HG03097 (cell line): ENCODE results near the gene ANKMY2.
"Not testable (repeated sequence)": the region's sequence is repeated elsewhere in the genome, so short reads cannot be mapped to it uniquely, and the experiment has no call there.

Experiments used
- ATAC-seq: cut with Tn5 transposase; IDR thresholded peaks from one replicate; pipeline ENCODE4 v1.9.1; 2021; ENCODE audit not compliant: unreplicated experiment, low FRiP score

The ANKMY2 gene

DNA sequence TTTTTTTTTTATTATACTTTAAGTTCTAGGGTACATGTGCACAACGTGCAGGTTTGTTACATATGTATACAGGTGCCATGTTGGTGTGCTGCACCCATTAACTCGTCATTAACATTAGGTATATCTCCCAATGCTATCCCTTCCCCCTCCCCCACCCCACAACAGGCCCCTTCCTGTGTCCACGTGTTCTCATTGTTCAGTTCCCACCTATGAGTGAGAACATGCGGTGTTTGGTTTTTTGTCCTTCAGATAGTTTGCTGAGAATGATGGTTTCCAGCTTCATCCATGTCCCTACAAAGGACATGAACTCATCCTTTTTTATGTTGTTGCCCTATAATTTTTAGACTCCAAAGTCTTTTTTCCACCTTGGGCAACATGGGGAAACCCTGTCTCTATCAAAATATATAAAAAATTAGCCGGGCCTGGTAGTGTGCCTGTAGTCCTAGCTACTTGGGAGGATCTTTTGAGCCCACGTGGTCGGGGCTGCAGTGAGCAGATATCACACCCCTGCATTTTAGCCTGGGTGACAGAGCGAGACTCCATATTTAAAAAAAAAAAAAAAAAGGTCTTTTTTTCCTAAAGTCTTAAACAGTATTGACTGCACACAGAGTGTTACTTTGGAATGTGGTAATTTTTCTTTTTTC, 14.4 kb upstream of the ANKMY2 start:
- ATAC-seq: not testable (repeated sequence)

DNA sequence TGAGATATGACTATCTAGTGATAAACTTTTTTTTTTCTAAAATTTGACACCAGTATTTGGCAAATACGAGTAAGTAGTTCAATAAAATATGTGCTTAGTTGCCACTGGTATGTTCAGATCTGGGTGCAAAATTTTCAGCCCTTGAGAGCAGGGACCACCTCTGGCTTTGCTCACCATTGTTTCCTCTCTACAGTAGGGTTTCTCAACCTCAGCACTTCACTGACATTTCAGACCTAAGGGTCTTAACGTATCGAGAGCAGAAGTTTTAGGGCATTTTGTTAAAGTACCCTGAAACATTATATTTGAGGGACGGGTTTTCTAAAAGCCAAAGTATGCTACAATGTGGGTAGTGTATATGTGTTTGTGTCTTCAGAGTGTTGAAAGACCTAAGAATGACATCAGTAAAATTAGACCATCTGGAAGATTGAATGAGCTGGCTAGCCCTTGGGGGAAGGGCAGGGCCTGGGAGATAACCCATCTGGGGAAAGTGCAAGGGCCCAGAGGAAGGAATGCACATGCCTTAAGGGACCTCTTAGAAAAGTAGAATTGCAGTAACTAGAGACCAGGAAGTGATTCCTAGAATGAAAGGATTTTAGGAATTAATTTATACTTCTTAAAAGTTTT, 12.2 kb upstream of the ANKMY2 start:
- no peak for ATAC-seq

DNA sequence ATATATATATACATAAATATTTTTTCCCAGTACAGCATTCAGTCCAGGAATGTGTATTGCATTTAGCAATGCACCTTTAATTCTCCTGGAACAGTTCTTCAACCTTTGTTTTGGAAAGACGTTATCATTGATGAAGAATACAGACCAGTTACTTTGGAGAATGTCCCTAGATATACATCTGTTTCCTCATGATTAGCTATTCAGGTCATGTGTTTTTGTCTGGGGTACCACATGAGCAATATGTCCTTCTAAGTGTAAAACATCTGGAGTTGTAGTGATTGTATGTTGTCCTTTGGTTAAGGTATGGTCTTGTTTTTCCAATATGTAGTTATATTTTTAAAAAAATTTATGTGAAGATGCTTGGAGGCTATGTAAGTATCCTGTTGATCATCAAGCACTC, 10.6 kb upstream of the ANKMY2 start:
- no peak for ATAC-seq

DNA sequence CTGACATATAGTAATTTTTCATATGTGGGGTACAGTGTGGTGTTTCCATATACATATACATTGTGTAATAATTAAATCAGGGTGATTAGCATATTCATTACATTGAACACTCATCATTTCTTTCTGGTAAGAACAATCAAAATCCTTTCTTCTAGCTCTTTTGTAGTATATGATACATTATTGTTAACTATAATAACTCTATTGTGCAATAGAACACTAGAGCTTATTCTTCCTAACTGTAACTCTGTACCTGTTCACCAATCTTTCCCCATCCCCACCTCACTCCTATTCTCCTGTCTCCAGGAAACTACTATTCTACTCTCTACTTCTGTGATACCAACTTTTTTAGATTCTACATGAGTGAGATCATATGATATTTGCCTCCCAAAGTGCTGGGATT, 9.8 kb upstream of the ANKMY2 start:
- no peak for ATAC-seq

DNA sequence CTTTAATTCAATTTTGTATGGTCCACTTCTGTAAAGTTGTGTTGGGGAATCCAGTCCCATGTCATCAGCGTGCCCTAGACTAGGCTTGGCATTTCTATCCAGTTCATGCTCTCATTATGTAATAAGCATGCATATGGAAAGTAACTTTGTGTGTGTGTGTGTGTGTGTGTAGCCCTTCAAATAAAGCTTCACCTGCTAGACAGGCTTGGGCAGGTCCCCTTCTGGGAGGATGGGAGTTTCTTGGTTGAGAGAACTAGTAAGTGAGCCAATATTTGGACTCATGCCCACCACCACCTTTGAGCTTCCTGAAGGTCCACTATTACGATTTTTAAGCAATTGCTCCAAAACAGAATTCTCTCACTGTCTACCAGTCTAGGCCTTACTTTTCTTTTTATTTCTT, 7.3 kb upstream of the ANKMY2 start:
- no peak for ATAC-seq

DNA sequence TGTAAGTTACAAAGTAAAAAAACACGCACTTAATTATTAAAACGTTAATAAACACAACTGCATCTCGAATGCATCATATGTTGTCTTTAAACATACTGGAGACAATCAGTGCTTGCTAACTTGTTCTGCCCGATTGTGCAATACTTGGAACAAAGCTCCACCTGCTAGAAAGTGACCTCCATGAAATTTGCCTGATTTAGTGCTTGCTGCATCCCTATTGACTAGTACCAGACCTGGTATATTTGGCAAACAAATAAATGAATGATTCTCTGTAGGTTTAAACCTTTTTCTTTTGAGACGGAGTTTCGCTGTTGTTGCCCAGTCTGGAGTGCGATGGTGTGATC, 6.7 kb upstream of the ANKMY2 start:
- ATAC-seq: no peak

DNA sequence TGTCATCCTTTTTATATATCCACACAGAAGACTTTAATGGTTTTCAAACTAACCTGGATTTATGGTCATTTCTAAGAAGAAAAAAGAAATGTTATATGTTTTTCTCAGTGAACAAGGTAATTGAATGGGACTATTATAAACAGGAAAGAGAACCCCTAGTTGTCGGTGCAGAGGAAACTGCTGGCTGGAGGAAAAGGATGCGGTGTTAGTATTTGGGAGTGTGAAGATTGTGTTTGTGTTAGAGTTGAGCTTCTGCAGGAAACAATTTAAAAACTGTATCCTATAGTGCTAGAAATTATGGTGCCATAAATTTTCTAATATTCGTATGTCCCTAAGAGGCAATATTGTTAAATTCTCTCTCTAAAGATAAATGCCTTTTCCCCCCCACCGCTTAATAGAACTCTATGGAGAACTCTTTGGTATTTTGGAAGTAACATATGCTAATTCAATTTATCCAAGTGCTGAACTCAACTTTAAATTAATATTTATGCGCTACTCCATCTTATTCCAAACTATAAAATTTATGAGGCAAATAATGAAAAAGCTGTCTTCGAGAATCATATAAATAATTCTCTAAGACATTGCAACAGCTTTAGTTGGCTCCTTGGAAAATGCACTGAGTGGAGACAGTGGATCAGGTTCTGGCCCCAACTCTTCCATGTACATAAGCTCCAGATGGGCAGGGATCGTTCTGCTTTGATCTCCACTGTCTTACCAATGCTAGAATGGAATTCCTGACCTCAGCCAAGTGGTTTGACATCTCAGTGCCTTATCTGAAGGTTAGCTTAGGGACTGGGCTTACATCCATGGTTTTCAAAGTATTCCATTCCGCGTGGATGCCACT, 6.1 kb upstream of the ANKMY2 start:
- ATAC-seq: no peak

DNA sequence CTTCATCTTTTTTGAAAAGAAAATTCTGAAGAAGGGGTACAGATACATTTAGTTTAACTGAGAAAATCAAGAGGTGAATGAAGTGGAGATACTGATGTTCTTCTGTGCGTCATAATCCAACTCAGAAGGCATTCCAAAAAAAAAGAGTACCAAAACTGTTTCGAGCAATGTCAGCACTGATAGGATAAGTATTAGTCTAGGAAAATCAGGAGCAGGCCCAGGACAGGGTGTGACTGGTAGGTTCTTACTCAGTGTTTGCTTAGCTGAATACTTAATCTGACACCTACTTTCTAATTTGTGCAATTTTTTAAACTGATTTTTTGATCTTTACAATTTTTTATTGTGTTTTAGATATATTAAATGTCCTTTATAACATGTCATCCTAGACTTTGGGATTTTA, 4.7 kb upstream of the ANKMY2 start:
- ATAC-seq: no peak

DNA sequence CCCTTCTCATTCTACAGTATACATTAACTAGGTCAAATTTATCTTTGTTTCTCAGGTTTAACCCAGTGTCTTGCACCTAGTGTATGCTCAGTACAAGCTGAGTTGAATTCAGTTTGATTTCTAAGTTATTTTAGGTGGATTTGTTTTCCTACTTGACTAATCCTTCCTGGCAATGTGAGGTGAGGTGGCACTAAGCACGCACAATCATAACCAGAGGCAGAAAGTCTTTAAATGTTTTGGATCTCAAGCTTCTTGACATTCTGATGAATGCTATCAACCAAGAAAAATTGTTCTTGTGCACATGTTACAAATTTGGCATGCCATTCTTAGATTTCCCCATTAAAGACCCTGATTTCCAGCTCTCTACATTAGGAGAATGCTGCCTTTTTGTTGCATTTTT, 3.6 kb upstream of the ANKMY2 start:
- no peak for ATAC-seq

DNA sequence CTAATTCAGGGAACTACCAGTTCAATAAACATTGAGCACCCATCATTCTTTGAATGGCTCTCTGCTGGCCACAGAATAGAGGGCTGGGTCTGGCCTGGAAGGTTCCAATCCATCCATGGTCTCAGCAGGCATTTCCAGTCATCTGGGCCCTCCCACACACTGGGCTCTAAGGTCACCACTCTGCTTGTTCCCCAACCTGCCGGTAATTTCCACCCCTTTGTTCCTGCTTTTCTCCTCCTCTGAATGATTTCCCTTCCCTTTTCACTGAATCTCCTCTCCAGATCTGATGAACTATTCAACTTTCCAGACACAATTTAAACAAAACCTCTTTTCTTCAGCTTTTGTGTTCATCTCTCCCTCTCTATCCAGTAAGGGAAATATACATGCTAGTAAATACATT, 3.0 kb upstream of the ANKMY2 start:
- no peak for ATAC-seq

DNA sequence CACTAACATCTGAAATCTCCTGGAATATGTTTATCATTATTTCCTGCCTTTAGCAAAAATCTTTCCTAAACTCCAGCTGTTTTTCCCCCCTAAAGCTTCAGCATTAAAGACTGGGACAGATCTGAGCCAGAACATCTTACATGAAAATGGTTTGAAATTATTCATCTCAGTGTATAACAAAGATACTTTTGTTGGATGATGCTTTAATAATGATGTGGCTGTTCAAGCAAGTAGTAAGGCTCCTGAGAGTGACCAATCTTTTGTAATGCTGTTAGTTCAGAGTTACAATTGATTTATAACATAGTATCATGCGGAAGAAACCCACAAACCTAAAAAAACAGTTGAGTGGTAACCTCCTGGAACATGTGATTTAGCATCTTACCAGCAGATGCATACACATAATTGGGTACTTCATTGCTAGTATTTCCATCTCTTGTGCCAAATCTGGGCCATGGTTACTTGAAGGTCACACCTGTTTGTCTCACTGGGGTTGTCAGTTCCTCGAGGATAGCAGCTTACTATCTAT, 1.9 kb upstream of the ANKMY2 start:
- ATAC-seq: no peak

DNA sequence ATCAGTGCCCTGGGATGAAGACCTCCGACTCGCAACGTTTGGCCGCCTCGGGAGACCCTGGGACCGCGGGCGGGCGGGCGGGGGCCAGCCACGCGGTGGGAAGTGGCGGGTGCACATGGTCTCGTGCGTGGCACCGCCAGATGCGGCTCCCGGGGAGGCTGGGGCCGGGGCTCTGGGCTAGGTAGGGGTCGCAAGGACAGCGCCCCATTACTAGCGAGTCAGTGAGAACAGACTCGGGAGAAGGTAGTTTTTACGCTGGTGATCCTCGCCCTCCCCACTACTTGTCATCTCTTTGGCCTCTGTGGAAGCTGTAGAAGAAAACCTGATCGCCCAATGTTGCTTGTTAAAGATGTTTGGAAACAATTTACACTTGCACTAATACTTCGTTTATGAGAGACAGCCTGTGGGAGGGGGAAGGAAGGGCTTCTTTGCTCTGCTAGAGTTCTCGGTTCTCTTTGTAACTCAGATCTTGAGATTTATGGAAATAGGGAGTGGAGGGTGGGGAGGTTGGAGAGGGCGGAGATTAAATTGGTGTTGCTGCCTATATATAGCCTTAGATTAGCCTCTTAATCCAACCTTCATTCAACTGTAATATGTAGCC, 1.0 kb upstream of the ANKMY2 start:
- no peak for ATAC-seq

DNA sequence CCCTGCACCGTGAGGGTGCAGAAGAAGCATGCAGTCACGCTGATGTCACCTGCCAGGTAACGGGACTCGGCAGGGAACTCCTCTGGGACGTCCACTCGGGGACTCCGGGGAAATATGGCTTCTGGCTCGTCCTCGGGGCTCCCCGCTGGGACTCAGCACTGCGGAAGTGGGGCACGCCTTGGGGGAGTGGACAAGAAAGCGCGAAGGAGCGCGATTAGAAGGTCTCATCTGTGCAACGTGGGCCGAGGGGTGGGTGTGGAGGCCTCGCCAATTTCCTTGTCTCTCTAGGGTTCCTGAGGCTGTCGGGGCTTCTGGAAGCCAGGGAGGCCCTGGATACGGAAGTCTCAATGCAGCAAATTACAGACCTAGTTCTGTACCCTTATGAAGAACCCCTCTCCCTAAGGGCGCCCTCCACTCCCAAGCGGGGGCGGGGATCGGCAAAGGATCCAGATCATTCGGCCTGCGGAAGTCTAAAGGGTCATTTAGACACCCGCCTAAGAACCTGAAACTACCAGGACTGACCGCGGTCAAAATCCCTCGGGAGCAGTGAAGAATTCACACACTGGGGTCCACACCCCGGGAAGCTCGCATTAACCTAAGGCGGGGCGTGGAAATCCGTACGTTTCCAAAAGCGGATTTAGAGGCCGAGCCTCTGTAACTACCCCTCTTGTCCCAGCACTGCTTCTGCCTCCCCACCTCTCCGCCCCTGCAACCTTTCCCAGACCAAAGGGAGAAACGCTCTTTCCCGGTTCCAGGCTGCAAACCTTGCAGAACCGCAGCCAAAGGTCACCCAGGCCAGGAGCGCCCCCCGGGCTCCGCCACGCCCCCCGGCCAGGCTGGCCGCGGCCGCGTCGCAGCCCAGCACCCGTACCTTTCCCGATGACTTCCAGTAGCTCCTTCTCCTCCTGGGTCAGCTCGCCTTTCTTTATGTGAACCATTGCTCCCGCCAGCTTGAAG, 640 bp downstream of the ANKMY2 start:
- no peak for ATAC-seq

DNA sequence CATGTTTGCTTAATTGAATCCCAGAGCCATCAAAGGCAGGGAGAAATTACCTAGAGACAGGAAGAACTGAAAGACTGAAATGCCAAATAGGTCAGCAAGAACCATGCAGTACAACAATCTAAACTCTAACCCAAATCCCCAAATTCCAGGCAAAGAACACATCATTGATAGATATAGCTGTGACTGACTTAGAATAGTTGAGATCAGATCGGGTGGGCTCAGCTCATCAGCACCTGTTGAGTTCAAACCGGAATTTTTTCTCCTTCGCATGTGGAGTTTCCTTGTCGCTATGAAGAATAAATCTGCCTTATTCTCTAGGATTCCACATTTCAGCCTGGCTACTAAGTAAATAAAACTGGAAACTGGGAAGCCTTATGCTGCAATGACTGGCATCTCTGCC, 1.4 kb downstream of the ANKMY2 start:
- no peak for ATAC-seq

DNA sequence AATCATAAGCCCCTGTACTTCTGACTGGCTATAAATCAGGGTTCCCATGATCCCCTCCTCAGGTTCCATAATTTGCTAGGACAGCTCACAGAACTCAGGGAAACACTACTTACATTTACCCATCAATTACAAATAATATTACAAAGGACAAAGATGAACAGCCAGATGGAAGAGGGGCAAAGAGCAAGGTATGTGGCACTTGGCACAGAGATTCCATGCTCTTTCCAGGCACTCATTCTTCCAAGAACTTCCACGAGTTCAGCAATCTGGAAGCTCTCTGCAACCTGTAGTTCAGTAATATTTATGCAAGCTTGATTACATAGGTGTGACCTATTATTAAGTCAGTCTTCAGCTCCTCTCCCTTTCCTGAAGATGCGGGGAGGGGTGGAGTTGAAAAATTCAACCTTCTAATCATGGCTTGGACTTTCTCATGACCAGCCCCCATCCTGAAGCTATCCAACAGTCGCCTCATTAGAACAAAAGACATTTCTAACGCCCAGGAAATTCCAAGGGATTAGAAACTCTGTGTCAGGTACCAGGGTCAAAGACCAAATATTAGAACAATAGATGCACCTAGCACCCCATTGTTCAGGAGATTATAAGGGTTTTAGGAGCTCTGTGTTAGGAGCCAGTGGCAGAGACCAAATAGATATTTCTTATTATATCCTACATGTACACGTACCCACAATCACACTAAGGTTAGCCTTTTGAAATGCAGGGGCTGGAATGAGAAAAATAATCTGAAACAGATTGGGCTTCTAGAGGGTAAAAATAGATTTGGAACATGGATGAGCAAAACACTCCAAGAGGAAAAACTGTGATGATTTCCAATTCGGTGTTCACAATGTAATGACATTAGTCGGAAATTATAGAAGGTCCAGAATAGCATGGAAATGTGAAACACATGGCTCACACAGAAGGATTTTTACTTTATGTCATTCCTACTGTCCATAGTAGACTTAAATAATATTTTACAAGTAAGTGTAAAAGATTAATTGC, 7.0 kb downstream of the ANKMY2 start:
- no peak for ATAC-seq

DNA sequence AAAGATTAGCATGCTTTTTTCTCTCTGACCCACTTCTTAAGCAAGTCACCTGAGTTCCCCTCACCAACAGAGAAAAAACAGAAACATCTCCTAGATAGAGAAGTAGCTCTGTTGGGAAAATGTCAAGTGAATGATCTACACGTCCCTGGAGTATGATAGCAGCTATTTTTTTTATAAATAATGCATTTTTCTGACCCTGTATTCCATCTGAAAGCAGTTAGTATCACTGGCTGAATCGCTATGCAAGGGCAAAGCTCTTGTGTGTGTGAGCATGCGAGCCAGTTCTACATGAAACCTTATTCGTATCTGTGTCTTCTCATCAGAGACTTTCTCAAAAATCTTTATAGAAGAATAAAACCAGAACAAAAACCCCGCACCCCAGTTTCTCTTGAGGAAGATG, 8.2 kb downstream of the ANKMY2 start:
- no peak for ATAC-seq

DNA sequence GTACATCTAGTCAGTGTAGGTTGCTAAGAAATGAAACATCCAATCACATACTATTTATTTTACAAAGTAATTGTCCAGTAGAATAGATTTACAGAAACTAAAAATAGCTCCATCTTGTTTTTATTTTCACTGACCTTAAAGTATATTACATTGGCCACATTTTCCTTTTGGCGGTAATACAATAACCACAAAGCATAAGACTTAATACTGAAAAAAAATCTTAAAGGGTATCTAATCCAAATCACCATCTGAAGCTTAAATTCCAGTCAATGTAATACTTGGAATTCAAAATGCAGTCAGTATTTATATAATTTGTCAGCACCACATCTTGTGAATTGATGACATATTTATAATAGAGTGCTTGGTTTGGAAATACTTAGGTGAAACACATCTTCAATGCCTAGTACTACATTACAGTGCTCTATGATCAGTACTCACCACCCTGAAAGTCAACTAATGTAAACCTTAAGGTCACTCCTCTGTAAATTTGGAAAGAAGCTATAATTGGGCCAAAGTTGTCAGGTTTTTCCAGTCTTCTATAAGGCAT, 8.9 kb downstream of the ANKMY2 start:
- ATAC-seq: no peak

DNA sequence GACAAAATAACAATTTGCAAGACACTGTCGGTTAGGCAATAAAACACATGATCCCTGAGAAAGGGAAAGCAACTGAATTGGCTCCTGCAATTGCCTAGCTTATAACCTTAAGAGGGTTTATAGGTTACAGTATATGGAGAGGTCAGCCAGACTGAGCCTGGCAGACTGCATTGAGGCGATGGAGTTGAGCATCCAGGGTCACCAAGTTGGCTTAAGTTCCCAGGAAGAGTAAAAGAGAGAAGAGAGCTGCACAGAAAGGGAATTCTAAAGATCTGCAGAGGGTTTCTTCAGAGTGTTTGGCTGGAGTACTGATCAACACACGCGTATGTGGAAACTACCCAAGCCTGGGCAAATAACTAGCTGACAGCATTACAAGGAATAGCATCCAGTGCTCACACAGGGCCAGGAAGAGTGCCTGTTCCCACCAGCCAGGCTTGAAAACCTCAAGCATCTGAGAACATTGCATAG, 11.2 kb downstream of the ANKMY2 start:
- no peak for ATAC-seq

DNA sequence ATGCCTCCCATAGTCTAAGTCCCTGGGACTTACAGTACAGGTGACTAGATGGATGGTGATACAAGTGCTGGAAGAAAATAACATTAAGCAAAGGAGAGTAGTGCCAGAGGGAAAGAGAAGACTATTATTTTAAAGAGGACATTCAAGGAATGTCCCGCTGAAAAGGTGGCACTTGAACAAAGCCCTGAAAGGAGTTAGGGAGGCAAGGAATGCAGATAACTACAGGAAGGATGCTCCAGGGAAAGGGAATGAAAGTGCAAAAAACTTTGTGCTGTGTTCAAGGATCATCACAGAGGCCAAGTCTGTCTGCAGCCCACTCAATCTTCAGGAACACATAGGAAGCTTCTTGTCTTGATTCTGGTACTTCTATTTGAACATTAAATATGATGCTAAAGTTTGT, 14.9 kb downstream of the ANKMY2 start:
- no peak for ATAC-seq
